Neural cell (in vitro differentiated cells): ENCODE data around the gene DNAJC16.

Experiments
- EP300 ChIP-seq: fragments of 450-650 bp; conservative IDR thresholded peaks from 2 replicates; pipeline ENCODE4 v1.6.1; 2014; ENCODE audit warnings: antibody characterized with exemption, mild to moderate bottlenecking, moderate library complexity; ENCODE audit not compliant: poor library complexity, severe bottlenecking
- EZH2 ChIP-seq: fragments of 200-600, 300-800 bp; shearing (Covaris generic), sonication (generic); IDR thresholded peaks from 2 replicates; pipeline ENCODE4 v1.6.1; 2014; ENCODE audit warnings: antibody characterized with exemption, low read length, borderline replicate concordance, mild to moderate bottlenecking; ENCODE audit not compliant: insufficient read depth, poor library complexity, severe bottlenecking
- MXI1 ChIP-seq: fragments of 450-650 bp; conservative IDR thresholded peaks from 2 replicates; pipeline ENCODE4 v1.6.1; 2014; ENCODE audit warnings: antibody characterized with exemption, mild to moderate bottlenecking; ENCODE audit not compliant: poor library complexity, severe bottlenecking
- POLR2AphosphoS5 ChIP-seq: IDR thresholded peaks from 2 replicates; pipeline ENCODE4 v1.6.1; 2012
- RAD21 ChIP-seq: fragments of 450-650 bp; conservative IDR thresholded peaks from 2 replicates; pipeline ENCODE4 v1.6.1; 2014; ENCODE audit warnings: antibody characterized with exemption, mild to moderate bottlenecking, moderate library complexity
- SMC3 ChIP-seq: fragments of 450-650 bp; conservative IDR thresholded peaks from 2 replicates; pipeline ENCODE4 v1.6.1; 2014; ENCODE audit warnings: antibody characterized with exemption, mild to moderate bottlenecking, moderate library complexity; ENCODE audit not compliant: poor library complexity
- TAF1 ChIP-seq: IDR thresholded peaks from 2 replicates; pipeline ENCODE4 v1.6.1; 2012; ENCODE audit warnings: low read depth
- TF ChIP-seq, protein P1 (sequence below): fragments of 450-650 bp; IDR thresholded peaks from 2 replicates; pipeline ENCODE4 v1.5.1; 2014; ENCODE audit warnings: antibody characterized with exemption, mild to moderate bottlenecking, moderate library complexity; ENCODE audit not compliant: poor library complexity, severe bottlenecking
- TF ChIP-seq, protein P2 (sequence below): IDR thresholded peaks from 2 replicates; pipeline ENCODE4 v1.6.1; 2012; ENCODE audit warnings: borderline replicate concordance

DNA sequence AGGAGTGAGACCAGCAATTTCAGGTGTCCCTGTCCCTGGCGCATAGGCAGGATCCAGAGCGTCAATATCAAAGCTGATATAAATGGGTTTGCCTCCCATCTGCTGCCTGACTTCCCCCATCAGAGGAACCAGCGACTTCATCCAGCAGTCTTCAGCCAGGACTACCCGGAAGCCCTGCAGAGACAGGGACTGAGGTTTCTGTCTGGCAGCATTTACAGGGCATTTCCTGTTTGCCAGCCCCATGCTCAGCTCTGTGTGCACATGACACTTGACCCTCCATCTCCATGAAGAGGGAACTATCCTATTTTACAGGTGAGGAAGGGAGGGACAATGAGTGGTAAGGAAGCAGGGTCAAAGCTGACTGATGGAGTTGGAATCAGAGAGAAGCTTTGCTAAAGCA lies 51.0 kb downstream of the DNAJC16 start:
- TF ChIP-seq, protein P1, sequence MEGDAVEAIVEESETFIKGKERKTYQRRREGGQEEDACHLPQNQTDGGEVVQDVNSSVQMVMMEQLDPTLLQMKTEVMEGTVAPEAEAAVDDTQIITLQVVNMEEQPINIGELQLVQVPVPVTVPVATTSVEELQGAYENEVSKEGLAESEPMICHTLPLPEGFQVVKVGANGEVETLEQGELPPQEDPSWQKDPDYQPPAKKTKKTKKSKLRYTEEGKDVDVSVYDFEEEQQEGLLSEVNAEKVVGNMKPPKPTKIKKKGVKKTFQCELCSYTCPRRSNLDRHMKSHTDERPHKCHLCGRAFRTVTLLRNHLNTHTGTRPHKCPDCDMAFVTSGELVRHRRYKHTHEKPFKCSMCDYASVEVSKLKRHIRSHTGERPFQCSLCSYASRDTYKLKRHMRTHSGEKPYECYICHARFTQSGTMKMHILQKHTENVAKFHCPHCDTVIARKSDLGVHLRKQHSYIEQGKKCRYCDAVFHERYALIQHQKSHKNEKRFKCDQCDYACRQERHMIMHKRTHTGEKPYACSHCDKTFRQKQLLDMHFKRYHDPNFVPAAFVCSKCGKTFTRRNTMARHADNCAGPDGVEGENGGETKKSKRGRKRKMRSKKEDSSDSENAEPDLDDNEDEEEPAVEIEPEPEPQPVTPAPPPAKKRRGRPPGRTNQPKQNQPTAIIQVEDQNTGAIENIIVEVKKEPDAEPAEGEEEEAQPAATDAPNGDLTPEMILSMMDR = no peak
- TF ChIP-seq POLR2AphosphoS5 = no peak
- TF ChIP-seq TAF1 = no peak
- no peak for TF ChIP-seq EZH2
- no peak for TF ChIP-seq MXI1
- TF ChIP-seq RAD21 = no peak
- TF ChIP-seq EP300 = no peak
- TF ChIP-seq, protein P2, sequence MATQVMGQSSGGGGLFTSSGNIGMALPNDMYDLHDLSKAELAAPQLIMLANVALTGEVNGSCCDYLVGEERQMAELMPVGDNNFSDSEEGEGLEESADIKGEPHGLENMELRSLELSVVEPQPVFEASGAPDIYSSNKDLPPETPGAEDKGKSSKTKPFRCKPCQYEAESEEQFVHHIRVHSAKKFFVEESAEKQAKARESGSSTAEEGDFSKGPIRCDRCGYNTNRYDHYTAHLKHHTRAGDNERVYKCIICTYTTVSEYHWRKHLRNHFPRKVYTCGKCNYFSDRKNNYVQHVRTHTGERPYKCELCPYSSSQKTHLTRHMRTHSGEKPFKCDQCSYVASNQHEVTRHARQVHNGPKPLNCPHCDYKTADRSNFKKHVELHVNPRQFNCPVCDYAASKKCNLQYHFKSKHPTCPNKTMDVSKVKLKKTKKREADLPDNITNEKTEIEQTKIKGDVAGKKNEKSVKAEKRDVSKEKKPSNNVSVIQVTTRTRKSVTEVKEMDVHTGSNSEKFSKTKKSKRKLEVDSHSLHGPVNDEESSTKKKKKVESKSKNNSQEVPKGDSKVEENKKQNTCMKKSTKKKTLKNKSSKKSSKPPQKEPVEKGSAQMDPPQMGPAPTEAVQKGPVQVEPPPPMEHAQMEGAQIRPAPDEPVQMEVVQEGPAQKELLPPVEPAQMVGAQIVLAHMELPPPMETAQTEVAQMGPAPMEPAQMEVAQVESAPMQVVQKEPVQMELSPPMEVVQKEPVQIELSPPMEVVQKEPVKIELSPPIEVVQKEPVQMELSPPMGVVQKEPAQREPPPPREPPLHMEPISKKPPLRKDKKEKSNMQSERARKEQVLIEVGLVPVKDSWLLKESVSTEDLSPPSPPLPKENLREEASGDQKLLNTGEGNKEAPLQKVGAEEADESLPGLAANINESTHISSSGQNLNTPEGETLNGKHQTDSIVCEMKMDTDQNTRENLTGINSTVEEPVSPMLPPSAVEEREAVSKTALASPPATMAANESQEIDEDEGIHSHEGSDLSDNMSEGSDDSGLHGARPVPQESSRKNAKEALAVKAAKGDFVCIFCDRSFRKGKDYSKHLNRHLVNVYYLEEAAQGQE = no peak
- TF ChIP-seq SMC3 = no peak
